Spleen (tissue), 7 donors: ENCODE measurements around the gene CD93.

ENCODE experiments used
- POLR2A ChIP-seq, 3 donors: fragments of 450-650 bp; IDR thresholded peaks; one replicate each; pipeline ENCODE4 v1.5.1; 2017; ENCODE audit warnings: antibody characterized with exemption in 3 of 3, mild to moderate bottlenecking in 1 of 3
- POLR2AphosphoS5 ChIP-seq, 3 donors: sonication (generic); formaldehyde crosslinking; IDR thresholded peaks; one replicate each; pipeline ENCODE4 v1.5.1; 2017; ENCODE audit warnings: antibody characterized with exemption in 3 of 3
- TF ChIP-seq, protein P1 (sequence below), 11 experiments: fragments of 200-600 bp in 7 of 11; fragments of 450-650 bp in 4 of 11; sonication (generic) in 4 of 11; IDR thresholded peaks in 8 of 11; conservative IDR thresholded peaks in 3 of 11; 1 replicate in 7 of 11; 2 replicates in 4 of 11; pipeline versions ENCODE4 v1.4.0 to v1.8.0; 2016 to 2021; ENCODE audit warnings: antibody characterized with exemption in 11 of 11, inconsistent platforms in 4 of 11, mild to moderate bottlenecking in 1 of 11
- donor health status: DM: no; HTN: no; CAD: no; lungs with moderate emphysema.
- donor health status: DM: no; HTN: no; CAD: no.
- donor health status: DM: no; HTN: no; CAD: no.

DNA sequence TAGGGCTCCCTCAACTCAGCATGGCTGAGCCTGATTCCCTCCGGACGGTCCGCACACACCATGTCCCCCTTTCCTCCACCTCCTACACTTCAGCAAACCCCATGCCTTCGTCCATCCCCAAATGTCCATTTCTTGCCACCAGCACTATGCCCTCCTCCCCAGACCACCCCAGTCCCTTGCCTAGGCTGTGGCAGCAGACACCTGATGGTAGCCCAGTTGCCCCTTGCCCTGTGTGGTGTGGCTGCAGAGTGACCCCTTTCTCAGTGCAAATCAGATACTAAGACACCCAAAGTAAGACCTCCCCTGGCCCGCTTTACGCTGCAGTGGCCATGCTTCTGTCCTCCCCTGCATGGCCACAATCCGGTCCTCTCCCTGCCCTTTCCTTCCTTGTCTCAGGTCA lies 34.1 kb upstream of the CD93 start:
- TF ChIP-seq, protein P1, sequence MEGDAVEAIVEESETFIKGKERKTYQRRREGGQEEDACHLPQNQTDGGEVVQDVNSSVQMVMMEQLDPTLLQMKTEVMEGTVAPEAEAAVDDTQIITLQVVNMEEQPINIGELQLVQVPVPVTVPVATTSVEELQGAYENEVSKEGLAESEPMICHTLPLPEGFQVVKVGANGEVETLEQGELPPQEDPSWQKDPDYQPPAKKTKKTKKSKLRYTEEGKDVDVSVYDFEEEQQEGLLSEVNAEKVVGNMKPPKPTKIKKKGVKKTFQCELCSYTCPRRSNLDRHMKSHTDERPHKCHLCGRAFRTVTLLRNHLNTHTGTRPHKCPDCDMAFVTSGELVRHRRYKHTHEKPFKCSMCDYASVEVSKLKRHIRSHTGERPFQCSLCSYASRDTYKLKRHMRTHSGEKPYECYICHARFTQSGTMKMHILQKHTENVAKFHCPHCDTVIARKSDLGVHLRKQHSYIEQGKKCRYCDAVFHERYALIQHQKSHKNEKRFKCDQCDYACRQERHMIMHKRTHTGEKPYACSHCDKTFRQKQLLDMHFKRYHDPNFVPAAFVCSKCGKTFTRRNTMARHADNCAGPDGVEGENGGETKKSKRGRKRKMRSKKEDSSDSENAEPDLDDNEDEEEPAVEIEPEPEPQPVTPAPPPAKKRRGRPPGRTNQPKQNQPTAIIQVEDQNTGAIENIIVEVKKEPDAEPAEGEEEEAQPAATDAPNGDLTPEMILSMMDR (IDR thresholded peaks at IDR 0.05 in 8 of 11, conservative IDR thresholded peaks at IDR 0.05 in 3 of 11), result no peak
- TF ChIP-seq POLR2AphosphoS5 (IDR thresholded peaks at IDR 0.05) (no peak), POLR2A (IDR thresholded peaks at IDR 0.05) (no peak)
